Stimulated activated naive CD8-positive, alpha-beta T cell treated with anti-CD3 and anti-CD28 coated beads, Interleukin-15, Interleukin-2, amounts not matched to agents 100 U/mL and 50 U/mL, for 24 hours (primary cell): ENCODE results near the gene ZNF341.

ENCODE experiments used
- ATAC-seq: fragments of 150-1000 bp; cut with Tn5 transposase; one replicate; pipeline ENCODE4 v1.10.0; 2021
- DNase-seq: peaks from one replicate; pipeline ENCODE4 v3.0.0; 2021

The ZNF341 gene

GRCh38 chr20:33796263-33796906 is 64.6 kb downstream of the ZNF341 start:
- DNase-seq: no peak
- ATAC-seq: no peak

GRCh38 chr20:33796907-33797544 is 65.2 kb downstream of the ZNF341 start:
- ATAC-seq (no peak), DNase-seq (no peak)

GRCh38 chr20:33798444-33798843 is 66.6 kb downstream of the ZNF341 start:
- no peak for DNase-seq
- ATAC-seq: no peak

- no peak for DNase-seq
These were observed 72.1 kb downstream of the ZNF341 start for GRCh38 chr20:33803921-33804337.

GRCh38 chr20:33808388-33808787 is 76.6 kb downstream of the ZNF341 start:
- DNase-seq (no peak), ATAC-seq (no peak)

More at GRCh38 chr20:33803921-33804337, 72.1 kb downstream of the ZNF341 start:
- ATAC-seq: no peak

- no peak for DNase-seq
- no peak for ATAC-seq
These were observed 78.5 kb downstream of the ZNF341 start for GRCh38 chr20:33810259-33810658.

- DNase-seq (peak; percentile 97), ATAC-seq (peak; percentile 98)
These were observed 79.3 kb downstream of the ZNF341 start, which contains the start of gene CHMP4B for GRCh38 chr20:33810885-33811775. Gene CHMP4B (plus strand): TSS chr20:33811348. CDS start chr20:33811469, 121 bp downstream.

GRCh38 chr20:33811776-33812151 is 80.0 kb downstream of the ZNF341 start:
- DNase-seq (peak; percentile 31), ATAC-seq (no peak)

- peak; percentile 30 for ATAC-seq
- DNase-seq: peak; percentile 61
These were observed 80.5 kb downstream of the ZNF341 start for GRCh38 chr20:33812152-33812849.

- ATAC-seq (no peak), DNase-seq (no peak)
These were observed 81.2 kb downstream of the ZNF341 start for GRCh38 chr20:33812908-33813462.

- no peak for ATAC-seq
- no peak for DNase-seq
These were observed 82.5 kb downstream of the ZNF341 start for GRCh38 chr20:33814238-33814712.

- DNase-seq (no peak), ATAC-seq (no peak)
These were observed 83.9 kb downstream of the ZNF341 start for GRCh38 chr20:33815671-33816070.

GRCh38 chr20:33816191-33816590 is 84.4 kb downstream of the ZNF341 start:
- ATAC-seq (no peak), DNase-seq (no peak)

- no peak for DNase-seq
- no peak for ATAC-seq
These were observed 85.6 kb downstream of the ZNF341 start for GRCh38 chr20:33817411-33817810.

GRCh38 chr20:33819456-33819855 is 87.7 kb downstream of the ZNF341 start:
- DNase-seq: no peak
- peak; percentile 61 for ATAC-seq

GRCh38 chr20:33820362-33820761 is 88.6 kb downstream of the ZNF341 start:
- no peak for DNase-seq

GRCh38 chr20:33821270-33821836 is 89.6 kb downstream of the ZNF341 start:
- no peak for ATAC-seq
- DNase-seq: no peak

More at GRCh38 chr20:33820362-33820761, 88.6 kb downstream of the ZNF341 start:
- no peak for ATAC-seq

GRCh38 chr20:33822423-33822822 is 90.6 kb downstream of the ZNF341 start:
- DNase-seq (no peak), ATAC-seq (no peak)

- no peak for DNase-seq
- no peak for ATAC-seq
These were observed 91.2 kb downstream of the ZNF341 start for GRCh38 chr20:33822991-33823390.

GRCh38 chr20:33824852-33825251 is 93.1 kb downstream of the ZNF341 start:
- no peak for ATAC-seq

More at GRCh38 chr20:33824852-33825251, 93.1 kb downstream of the ZNF341 start:
- no peak for DNase-seq
